Activated T-cell treated with anti-CD3 and anti-CD28 coated beads for 48 hours (primary cell): ENCODE measurements around the gene MOSPD3.
"Not testable (repeated sequence)": the region's sequence is repeated elsewhere in the genome, so short reads cannot be mapped to it uniquely, and the experiment has no call there.

Source experiments
- DNase-seq: peaks from one replicate; pipeline ENCODE4 v3.0.0-alpha.2; 2020; ENCODE audit warnings: low read depth

MOSPD3 gene

DNA sequence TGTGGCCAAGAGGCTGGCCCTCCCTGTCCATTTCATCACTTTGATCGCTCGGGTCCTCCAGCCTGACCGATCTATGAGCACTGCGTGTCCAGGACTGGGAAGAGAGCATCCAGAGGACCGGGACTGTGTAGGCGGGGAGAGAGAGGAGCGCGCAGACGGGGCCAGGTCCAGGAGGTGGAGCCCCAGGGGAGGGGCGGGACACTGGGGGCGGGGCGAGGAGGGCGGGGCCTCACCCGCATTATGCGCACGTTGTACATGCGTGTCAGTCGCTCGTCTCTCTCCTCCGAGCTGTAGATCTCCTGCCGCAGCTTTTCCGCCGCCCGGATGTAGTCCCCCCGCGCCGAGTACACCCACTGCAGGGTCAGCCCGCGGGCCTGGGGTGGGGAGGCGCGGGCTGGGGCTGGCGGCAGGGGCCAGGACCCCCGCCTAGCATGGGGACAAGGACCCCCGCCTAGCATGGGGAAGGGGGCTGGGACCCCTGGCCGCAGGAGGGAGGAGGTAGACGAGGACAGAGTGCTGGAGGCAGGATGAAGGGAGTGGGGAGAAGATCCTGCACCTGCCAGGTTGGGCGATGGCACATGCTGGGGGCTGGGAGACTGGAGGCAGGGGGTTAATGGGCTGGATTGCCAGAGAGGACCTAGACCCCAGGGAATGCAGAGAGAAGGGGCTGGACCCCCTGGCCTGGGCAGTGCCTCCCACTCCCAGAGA is 14.3 kb downstream of the MOSPD3 start:
- DNase-seq = peak; percentile 85

DNA sequence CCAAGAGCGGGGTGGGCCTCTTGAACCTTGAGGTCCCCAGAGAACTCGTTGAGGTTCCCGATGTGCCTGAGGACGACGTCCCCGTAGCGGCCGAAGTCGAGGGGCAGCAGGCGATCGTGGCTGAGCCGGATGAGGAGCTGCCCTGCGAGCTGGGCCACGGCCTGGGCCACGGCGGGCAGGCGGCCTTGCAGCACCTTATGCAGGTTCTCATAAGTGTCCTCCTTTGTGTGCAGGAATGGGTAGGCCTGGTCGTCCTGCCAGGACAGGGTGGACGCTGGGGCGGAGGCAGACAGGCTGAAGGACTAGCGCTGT is 14.9 kb downstream of the MOSPD3 start:
- no peak for DNase-seq

DNA sequence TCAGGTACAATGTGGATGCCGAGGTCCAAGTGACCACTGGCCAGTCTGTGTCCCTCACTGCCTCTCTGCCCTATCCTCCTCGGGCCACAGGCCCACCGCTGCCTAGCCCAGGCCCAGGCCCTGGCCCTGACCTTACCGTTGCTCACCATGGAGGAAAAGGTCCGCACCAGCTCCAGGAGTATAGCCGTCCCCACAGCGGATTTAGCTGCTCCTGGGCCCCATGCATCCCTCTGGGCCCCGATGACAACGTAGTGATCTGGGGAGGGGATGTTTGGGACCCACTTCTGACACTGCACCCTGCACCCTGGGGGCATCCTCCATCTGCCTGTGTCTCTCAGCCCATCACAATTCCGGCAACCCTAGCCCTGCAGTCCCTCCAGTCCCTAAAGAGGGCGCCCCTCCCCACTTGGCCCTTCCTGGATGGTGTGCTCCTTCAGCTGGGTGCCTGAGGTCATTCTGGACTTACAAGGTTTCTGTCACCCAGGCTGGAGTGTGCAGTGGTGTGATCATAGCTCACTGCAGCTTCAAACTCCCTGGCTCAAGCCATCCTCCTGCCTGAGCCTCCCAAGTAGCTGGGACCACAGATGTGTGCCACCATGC is 16.9 kb downstream of the MOSPD3 start:
- DNase-seq = peak; percentile 38

DNA sequence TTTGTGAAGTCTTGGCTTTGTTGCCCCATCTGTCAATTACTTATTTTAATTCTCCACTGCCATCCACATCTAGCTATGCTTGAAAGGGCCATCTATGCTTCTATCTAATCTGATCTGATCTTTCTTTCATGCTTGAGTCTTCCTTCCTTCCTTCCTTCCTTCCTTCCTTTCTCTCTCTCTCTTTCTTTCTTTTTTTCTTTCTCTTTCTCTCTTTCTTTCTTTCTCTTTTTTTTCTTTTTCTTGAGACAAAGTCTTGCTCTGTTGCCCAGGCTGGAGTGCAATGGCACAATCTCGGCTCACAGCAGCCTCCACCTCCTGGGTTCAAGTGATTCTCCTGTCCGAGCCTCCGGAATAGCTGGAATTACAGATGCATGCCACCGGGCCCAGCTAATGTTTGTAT is 17.7 kb downstream of the MOSPD3 start:
- no peak for DNase-seq

DNA sequence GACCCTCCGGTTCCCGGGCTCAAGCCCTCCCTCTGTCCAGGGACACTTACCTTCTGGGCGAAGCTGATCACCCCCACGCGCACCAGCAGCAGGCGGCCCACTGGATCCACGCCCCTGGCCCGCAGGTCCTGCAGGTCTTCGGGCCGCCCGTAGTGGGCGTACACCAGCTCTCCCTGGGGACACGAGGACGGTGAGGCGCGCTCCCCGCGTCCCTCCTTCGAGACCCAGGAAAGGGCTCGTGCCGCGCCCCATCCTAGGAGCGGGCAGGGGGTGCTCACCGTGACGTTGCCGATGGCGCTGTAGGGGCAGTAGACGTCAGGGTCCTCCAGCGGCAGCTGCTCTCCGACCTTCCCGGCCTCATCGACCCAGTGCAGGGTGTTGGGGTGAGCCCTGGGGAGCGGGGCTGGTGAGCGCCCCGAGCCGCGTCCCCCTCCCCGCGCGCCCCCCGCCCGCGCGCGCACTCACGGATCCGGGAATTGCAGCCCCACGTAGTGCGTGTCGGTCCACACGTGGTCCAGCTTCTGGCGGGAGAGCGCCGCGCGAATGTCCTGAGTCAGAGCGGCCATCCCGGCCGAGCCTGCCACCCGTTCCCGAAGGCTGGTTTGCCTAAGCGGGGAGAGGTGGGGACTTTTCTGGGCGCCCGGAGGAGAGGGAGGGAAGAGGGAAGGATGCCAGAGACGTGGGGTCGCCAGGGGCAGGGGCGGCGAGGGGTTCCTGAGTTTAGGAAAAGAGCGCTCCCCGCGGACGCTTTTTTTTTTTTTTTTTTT is 20.8 kb downstream of the MOSPD3 start:
- peak; percentile 63 for DNase-seq

DNA sequence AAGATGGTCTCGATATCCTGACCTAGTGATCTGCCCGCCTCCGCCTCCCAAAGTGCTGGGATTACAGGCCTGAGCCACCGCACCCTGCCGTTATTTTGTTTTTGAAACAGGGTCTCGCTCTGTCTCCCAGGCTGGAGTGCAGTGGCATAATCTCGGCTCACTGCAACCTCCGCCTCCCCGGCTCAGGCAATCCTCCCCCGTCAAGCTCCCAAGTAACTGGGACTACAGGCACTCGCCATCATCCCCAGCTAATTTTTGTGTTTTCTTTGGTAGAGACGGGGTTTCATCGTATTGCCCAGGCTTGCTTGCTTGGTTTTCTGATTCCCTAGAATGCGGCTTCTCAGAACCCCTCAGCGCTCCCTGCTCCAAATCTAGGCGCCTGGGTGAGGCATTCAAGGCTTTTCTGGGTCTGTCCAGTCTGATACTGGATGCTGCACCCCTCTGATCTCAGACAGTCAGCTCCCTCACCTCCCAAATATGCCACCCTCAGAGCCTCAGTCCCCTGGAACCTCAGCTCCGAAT is 27.7 kb downstream of the MOSPD3 start:
- DNase-seq = no peak

DNA sequence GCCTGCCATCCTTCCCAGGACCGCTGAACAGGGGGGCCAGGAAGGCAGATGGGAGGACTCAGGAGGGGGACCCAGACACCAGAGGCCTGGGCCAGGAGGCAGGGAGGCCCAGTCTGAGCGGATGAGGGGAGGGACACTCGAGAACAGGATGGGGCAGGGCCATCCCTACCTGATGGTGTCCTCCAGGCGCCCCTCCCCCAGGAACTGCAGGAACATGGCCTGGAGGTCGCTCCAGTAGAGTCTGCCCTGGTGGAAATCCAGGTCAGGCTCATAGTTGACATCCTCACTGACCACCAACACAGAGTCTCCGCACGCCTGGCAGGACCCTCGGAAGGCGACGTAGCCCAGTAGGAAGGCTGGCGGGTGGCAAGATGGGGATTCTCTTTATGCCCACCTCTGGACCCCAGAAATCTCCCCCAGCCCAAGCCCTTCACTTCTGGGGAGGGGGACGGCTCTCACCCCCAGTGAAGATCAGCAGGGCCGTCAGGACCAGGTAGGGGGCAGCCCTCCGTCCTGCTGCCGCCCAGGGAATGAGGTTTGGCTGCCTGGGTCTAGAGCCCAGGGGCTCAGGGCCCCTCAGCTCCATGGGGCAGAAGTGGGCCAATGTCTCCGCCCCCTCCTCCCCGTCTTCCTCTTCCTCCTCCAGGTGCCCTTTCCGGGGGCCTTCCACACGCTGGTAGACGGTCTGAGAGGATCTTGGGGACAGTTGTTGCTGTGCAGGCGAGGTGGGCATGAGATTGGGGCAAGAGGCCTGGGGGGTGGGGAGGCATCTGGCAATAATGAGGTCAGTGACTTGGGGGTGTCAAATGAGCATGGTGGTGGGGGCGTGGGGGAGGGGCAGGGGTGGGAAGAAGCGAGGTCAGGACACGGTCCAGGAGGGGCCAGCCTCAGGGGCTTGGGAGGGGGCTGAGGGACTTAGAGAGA is 28.4 kb downstream of the MOSPD3 start:
- no peak for DNase-seq

DNA sequence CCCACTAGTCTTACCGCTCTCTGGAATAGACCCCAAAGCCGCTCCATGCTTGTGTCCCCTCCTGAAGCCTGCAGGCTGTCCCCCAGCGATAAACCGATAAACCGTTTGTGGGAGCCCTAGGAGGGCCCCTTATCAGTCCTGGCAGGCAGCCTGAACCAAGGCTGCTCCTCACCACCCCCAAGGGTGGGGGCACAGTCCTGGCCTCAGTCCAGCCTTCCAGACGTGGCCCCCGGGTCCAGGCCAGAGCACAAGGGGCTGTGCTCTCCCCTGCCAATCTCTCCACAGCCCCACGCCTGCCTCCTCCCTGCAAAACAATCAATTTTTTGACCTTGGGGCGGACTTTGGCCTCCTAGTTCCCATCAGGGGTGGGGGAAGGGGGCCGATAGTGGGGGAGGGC is 29.1 kb downstream of the MOSPD3 start, which contains the start of gene TFR2:
TSS of gene TFR2 (minus strand) at position 90 of the 397 bp plus-strand sequence. CDS start at position 47, 43 bp downstream.
- no peak for DNase-seq

DNA sequence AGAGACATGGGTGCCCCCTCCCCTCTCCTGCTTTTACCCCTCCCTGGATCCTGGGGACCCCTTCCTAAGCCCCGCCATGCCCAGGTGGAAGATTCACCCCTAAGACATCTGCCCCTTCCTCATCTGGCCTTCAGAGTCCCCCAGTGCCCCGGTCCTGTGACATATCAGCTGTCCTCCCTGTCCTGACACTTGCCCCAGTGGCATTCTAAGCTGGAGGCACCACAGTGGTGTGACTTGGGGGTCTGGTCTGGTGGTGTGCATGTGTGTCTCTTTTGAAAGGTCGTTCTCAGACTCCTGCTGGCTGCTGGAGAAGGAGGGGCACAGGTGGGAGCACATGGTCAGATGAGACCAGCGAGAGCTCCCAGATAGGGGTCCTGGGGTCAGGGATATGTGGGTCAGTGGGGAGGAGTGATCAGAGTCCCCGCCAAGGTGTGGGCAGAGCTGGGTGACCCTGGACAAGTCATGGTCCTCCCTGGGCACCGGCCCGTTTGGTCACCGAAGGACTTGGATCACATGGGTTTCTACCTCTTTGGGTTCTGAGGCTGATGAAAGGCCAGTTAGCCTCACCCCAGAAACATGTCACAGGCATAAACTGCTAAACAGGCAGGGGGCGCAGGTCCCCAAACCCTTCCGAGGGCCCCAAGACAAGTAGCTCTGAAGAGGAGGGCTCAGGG is 29.7 kb downstream of the MOSPD3 start:
- no peak for DNase-seq

DNA sequence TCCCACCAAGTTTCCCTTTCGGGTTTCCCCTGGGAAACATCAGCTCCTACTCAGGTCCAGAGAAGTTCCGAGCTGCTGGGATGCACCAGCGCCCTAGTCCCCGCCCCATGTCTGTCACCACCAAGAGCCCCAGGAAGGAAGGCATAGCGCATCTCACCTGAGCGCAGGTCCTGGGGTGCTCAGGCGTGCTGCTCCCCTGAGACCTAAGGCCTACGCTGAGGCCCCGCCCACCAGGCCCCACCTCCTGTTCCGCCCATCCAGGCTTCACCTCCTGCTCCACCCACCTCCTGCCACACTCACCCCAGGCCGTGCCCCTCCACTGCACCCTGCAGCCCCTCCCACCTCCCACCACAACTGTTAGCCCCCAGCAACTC is 30.2 kb downstream of the MOSPD3 start:
- peak; percentile 24 for DNase-seq

DNA sequence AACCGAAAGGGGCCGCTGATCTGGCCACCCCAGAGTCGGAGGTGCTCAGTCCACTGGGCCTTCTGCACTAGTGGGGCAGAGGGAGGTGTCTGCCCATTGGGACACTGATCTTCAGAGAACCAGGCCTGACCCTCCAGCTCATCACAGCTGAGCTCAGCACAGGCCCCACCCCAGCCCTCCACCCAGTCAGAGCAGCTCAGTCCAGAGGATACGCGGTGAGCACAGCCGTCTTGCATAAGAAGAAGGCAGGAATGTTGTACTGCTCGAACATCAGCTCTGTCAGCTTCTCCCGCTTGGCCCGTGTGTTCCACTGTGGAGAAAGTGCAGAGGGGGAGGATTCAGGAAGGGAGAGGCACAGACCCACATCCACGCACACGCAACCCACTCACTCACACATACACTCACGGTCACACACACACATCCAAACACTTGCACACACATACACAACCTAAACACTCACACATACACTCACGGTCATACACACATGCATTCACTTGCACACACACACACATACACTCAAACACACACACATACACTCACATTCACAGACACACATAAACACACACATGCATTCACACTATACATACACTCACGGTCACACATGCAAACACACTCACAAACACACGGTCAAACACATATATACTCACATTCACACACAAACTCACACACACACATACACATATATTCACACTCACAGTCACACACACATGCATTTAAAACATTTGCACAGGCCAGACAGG is 37.7 kb downstream of the MOSPD3 start:
- DNase-seq = no peak

DNA sequence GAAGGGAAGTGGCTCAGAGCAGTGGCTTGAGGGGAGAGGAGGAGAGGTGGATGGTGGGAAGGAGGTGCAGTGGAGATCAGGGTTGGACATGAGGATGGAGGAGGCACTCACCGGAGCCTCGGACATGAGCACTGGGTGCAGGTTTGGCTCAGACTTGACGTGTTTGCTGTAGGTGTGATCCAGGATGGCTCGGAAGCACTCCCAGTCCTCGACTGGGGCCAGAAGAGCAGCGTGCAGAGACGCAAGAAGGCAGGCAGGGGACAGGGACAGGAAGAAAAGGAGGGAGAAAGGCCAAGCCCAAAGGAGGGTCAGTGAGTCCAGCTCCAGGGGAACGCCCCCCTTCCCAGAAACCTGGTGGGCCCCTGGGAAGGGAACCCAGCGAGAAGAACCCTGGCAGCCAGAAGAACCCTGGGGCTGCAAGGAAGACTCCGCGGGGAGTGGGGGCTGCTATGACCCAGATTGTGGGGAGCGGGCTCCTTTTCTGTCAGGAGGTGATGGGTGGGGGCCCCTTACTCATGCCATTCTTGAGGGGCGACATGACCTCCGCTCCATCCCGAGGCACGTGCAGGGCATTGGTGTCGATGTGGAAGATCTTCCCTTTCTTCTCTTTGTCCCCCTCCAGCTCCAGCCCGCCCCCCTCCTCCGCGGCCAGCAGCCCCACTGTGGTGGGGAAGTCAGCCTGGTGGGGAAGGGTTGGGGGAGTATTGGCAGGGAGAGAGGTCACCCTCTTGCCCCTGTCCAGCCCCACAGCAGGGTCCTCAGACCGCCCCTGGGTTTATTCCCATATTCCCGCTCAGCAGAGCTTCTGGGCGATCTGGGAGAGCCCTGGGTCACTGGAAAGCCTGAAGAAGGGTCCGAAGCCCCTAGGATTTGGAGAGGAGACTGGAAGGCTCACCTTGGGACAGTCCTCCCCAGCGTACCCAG is 42.8 kb downstream of the MOSPD3 start:
- DNase-seq = no peak

DNA sequence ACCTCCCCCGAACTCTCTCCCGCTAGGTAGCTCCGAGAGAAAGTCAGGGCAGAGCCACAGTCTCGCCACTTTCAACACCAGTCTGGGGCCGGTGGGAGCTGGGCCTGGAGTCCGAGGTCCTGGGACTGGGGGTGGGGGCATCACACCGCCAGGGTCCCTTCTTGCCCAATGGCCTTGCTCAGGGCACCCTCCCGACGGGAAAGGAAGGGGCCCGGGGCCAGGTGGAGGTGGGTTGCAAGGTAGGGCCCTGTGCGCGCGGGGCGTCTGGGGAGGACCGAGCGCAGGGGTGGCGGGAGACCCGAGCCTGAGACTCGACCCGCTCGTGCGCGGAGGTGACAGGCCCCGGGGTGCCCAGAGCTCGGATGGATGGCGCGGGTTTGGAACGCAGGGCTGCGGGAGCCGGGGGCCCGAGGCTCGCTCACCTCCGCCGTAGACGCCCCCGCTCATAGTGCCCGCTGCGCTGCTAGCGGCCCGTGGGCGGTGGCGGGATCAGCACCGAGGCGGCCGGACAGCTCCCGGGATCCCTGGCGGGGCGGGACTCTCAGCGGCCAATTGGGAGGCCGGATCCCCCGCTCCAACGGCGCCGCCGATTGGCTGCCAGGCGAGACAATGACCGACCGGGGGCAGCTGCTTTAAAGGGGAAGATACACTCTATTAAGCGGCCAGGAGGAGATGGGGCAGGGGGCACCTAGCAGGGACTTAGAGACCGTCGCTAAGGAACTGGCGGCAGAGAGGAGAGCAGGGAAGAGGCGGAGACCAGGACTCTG is 43.8 kb downstream of the MOSPD3 start, which contains the start of gene ACTL6B:
TSS of gene ACTL6B (minus strand) at position 541 of the 767 bp plus-strand sequence. CDS start at position 447, 94 bp downstream.
- peak; percentile 62 for DNase-seq

DNA sequence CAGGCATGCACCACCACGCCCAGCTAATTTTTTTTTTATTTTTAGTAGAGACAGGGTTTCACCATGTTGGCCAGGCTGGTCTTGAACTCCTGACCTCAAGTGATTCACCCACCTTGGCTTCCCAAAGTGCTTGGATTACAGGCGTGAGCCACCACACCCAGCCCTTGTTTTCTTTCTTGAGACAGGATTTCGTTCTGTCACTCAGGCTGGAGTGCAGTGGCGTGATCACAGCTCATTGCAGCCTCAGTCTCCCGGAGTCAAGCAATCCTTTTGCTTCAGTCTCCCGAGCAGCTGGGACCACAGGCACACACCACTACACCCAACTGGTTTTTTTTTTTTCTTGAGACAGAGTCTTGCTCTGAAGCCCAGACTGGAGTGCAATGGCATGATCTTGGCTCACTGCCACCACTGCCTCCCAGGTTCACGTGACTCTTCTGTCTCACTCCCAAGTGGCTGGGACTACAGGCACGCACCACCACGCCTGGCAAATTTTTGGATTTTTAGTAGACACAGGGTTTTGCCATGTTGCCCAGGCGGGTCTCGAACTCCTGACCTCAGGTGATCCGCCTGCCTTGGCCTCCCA is 49.9 kb downstream of the MOSPD3 start:
- not testable (repeated sequence) for DNase-seq
